GM21825 (cell line): Measurements from ENCODE around the gene MAMDC2.

Experiments used
- ATAC-seq: cut with Tn5 transposase; IDR thresholded peaks from one replicate; pipeline ENCODE4 v1.9.1; 2021; ENCODE audit warnings: mild to moderate bottlenecking, moderate library complexity; ENCODE audit not compliant: unreplicated experiment

MAMDC2 gene

DNA sequence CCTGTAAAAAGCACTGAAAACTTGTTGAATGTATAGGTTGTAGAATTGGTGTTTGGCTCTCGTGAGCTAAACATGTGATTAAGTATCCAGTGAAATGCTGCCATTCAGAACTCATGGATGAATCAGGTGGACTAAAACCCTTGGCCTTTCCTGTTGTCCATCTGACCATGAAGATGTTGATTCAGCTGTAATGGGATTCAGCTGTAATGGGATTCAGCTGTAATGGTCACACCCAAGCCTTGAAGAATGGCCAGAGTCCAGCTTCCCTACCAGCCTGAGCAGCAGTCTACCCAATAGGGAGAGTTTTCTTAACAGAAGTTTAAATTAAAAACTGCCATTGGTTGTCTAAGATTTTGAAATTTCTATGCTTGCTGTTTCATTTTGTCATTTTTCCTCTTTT lies 18.1 kb downstream of the MAMDC2 start:
- ATAC-seq, result no peak

DNA sequence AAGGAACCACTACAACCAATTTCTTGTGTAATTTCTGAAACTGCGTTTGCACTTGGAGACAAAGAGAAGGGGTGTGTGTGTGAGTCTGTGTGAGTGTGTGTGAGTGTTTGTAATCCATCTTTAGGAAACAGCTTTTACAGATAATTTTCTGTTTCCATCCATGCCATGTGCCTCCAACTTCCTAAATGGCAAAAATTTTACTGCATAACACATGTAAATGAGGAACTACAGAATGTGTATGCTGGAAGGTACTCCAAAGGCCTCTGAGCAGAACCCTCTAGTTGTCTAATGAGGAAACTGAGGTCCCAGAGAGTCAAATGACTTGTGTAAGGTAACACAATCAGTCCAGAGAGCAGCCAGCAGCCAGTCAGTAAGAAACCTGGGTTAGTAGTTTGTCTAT lies 20.8 kb downstream of the MAMDC2 start:
- no peak for ATAC-seq

DNA sequence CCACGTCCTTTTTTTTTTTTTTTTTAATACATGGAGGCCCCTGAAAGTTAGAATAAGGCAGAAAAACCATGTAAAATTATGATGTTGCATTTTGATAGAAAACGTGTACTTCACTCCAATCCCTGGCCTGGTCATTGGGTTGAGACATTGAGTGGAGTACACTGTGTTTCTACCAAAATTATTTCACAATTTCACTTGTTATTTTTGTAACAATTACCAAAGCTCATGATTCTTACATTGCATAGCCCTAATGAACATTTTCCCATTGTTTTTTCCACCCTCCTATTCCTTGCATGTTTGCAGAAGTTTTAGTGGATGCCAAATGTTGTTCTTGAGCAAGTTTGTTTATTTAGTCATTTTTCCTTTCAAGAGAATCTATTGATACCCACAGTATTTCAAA lies 21.9 kb downstream of the MAMDC2 start:
- ATAC-seq, result no peak

DNA sequence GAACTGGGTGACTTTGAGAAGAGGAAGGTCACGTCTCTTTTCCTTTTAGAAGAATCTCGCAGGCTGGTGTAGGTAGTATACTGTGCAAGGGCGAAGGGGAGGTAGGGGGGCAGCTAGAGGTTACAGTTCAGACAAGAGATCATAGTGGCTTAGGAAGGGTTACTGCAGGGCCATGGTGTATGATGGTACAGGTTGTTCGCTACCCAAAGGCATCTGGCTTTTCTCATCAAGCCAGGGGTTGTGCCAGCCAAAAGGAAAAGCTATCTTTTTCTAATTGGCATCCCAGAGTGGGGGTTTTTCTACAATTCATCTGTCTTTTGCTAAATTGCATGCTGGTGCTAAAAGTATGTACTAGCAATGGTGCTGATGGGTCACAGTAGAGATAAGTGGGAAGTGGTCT lies 22.8 kb downstream of the MAMDC2 start:
- ATAC-seq, result no peak

DNA sequence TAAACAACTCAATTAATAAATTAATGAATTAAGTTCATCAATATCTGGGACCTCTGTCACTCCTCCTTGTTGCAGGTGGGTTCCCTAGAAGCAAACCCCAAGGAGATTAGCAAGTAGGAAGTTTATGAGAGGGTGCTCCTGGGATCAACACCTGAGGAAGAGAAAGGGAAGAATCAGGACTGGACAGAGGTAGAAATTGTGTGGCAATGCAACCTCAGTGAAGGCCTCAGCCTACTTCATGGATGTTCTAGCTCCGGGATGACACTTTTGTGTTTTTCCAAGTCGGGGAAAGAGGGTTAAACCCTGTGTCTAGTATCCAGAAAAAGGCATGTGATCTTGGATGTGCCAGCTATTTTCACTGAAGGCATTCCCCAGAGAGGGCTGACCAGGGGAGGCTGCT lies 23.2 kb downstream of the MAMDC2 start:
- ATAC-seq, result no peak

DNA sequence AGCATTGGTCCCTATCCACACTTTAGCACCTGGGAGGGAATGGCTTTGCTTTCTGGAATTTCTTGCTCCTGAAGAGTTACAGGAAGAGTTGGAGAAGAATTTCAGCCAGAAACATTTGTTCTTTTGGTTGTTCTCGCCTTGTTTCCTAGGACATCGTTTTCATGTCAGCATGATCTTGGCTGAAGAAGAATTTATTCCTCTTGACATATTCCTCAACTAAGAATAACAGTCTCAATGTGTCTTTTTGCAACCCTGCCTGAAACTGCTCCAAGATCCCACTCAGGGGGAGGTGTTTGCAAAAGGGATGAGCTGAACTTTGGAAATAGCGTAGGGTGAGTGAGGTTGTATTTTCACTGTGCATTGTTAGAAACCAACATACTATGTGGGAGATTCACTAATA lies 26.1 kb downstream of the MAMDC2 start:
- ATAC-seq, result no peak

DNA sequence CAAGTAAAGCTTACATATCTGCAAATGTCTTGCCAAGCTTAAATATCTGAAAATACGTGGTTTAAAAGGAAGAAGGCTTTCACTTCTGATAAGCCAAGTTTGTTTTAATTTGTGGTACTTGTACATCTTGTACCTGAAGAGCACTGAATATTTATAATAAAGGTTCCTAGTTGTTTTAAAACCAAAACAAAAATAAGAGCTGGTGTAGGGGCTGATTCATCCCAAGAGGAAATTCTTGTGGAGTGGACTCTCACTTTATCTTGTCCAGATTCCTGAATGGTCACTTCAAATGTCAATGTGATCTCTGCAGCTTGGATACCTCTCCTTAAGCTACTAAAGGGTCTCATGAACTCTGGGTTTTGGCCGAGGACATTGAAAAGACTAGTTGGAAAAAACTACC lies 29.5 kb downstream of the MAMDC2 start:
- ATAC-seq, result no peak

DNA sequence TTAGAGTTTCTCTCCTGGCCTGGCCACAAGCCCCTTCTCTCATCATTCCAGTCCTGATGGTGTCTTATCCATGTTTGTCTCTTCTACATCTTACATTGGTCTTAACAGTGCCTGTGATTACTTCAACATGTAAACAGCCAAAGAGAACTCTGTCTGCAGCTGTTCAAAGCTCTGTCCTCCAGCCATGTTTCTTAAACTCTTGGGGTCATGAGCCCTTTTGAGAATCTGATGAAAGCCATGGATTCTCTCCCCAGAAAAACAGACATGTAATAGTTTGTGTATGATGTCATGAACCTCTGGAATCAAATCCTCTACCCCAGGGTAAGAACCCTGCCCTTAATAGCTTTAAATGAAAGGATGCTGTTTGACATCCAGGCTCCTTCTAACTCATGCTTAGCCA lies 30.1 kb downstream of the MAMDC2 start:
- no peak for ATAC-seq

DNA sequence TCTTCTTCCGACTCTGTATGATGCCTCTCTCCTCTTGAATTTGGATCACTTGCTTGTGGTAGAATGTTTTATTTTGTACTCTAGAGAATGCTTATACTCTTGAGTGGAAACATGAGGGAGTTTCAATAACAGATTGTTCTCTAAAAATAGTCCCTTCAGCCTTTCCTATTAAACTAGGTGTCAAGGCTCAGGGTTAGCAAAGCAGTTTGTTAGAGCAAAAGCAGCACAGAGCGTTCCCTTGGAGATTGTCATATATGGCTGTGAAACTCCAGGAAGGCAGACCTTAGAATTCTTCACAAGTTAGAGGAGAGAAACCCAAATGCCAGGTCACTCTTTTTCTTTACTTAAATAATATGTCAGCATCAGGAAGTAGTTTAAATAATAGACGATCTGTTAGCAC lies 33.0 kb downstream of the MAMDC2 start:
- no peak for ATAC-seq

DNA sequence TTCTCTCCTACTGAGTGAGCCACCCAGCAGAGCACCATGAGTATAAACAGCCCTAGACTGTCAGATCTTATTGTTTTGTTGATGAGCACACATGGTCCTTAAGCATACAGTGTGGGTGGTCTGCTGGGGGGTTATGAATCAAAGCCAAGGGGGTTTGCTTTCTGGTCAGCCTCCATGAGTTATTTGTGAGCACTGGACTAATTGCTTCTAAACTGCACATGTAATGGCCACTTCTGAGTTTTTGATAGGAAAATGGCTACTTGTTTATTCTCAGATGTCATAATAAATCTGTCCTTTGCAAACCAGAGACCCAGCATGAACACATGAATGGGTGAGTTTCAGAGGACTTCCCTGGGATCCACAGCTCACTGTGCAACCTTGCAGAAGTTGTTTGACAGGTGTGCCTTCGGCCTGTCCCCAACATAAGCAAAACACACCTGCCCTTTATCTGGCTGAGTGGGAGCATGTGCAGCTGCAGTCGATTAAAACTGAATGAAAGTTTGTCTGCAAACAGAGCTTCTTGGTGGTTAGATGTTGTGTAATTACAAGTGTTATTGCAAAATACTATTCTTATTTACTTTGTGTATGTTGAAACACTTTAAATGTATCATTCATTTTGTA lies 35.9 kb downstream of the MAMDC2 start:
- no peak for ATAC-seq

DNA sequence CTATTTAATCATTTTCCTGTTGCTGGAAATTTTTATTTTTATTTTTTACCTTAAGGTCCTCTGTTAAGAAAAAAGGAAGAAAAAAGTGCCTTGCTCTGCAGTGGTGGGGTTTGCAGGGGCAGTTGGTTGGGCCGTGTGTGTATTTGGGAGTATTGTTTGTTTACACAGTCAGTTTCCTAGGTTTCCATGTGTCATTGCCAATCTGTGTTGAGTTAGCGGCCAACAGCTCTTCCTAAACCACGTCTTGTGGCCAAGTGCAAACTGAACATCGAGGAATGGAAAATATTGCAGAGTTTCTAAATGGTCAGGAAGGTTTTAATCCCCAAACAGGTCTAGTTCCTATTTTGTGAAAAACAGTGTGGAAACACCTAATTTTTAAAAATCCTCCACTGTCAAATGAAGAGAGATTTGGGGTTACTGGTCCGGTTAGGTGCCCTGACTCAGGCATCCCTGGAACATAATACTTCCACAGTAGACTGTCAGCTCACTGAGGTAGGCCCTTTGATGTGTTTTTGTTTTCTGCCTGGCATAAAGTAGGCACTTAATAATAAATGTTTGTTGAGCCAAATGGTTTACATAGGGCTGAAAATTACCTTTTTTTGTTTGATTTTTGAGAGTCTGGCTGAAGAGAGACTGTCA lies 37.0 kb downstream of the MAMDC2 start:
- no peak for ATAC-seq

DNA sequence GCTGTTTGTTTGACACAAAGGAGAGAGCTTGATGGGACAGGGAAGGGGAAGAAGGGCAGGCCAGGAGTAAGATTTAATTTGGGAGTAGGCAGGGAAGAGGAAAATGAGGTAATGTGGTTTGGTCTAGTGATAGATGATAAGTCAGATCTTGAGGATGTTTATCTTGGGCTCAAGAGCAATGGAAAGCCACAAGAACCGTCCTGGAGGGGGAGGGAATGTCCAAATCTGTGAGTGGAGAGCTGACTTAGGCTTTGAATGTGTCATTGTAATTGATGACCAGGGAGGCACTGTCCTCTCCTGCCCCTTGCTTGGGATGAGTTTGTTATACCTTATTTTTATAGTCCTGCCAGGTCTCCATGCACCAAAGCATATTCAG lies 37.5 kb downstream of the MAMDC2 start:
- no peak for ATAC-seq

DNA sequence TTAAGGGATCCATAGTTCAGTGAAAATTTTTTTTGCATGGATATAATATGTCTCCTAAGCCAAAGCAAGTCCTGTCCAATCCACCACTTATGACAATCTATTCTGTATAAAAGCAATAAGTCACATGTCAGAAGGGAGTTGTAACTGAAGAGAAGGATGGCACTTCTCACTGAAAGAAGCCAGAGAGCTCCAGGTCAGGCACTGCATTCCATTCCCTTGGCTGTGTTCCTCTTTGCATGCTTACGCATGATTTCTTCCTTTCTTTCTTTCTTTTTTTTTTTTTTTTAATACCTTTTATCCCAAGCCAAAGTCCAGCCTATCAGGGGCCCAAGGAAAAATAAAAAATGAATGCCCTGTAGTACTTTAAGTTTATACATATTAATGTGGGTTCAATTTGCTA lies 39.8 kb downstream of the MAMDC2 start:
- ATAC-seq, result no peak

DNA sequence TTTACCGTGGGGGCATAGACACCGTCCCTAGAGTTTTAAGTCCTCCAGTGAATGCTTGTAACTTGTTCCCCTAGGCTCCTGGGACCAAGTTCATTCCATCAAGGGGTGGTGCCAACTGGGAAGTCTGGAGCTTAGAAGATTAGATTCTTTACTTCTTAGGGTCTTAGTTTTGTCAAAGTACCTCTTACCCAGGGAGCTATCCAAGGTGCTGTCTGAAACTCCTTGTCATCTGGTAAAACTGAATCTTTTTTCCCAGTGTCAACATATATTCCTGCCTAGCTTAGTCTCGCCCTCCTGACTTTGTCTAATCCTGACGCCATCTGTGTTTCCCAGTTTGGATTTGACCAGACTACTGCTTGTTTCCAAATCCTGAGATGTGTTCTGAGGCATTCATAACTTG lies 41.6 kb downstream of the MAMDC2 start:
- ATAC-seq, result no peak

DNA sequence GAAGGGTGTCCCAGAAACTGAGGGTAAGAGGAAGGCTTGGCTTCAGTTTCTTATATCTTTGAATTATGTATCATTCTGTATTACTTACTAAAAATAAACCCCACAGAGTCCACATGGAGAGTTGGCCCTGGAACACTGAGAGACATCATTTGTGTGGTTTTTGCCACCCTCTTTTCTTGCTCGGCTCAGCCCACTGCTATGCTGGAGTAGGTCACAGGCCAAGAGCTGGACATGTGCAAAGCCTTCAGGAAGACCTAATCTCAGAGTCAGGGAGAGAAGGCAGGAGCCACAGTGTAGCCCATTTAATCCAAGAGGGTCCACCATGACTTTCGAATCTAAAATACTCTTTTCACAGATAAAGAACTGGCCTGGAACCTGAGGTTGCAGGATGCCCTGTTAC lies 47.5 kb downstream of the MAMDC2 start:
- no peak for ATAC-seq

DNA sequence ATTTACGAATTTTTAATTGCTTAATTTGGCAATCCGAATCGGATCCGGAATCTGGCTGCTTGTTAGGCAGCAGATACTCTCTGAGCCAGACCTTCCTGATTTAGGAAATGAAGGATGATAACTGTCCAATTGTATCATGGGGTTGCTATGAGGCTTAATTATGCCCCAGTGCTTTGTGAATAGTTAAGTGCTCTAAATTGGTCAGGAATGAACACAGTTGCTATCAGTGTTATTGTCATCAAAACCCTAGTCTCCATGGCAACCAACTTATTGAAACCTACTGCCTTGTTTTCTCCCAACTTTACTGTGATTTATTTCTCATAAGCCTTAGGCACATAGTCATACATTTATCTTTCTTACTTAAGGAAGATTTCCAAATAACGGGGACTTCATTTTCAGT lies 47.9 kb downstream of the MAMDC2 start:
- no peak for ATAC-seq

DNA sequence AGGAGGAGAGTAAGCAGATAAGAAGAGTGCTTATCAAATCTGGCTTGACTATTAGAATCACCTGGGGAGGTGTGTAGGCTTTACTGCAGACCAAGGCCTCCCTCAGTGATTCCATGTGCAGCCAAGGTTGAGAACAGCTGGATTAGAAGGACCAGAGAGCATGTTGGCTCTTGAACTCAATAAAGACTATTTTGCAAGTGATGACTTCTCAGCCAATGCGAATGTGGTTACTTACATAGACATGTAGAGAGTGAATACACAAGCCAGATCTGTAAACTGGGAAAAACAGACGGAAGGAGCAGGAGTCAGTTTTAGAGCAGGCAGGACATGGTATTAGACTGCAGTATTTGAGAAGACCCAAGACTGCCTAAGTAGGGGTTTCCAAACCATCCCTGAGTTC lies 48.5 kb downstream of the MAMDC2 start:
- no peak for ATAC-seq

DNA sequence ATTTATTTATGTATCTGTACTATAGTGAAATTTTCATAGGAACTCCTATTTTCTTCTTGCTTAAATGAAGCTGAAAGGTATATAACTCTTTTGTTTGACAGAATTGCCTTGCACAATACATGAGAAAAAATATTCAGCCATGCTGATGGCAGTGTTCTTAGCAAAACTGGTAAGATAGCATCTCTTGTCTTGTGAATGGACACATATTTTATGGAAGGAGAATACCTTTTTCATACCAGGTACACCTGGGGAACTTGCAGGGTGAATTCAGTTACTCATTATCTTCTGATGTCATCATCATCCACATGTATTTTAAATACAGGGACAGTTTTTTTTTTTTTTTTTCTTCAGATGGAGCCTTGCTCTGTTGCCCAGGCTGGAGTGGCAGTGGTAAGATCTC lies 49.4 kb downstream of the MAMDC2 start:
- ATAC-seq, result no peak

DNA sequence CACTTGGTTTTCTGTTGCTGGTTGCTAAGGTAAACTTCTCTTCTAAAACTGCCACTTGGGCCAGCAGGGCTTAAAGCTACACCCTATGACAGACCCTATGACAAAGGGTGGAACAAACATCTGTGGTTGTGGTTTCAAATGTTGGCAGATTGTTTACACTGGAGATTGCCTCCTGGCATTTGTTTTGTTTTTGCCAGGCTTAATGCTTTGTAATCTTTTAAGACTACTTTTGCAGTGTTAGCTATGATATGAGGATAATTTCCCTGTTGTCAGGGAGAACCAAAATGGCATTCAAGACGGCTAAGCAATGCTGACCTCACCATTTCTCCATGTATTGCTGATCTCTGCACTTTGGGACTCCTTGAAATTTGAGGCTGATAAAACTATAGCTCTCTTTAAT lies 50.3 kb downstream of the MAMDC2 start:
- ATAC-seq, result no peak

DNA sequence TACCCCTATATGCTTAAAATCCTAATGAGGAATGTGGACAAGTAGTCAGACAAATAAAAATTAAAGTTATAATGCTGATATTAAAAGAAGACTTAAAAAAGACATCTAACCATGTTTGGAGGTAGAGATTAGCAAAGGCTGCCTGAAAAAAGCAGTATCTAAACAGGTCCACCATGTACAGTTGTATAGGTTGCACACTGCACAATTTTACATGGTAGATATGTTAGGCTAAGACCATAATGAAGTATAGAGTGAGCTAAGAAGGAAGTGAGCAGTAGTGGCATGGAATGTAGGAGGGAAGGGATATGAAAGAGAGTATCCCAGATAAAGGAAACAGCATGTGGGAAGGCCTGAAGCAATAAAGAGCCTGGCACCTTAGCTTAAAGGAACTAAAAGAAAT lies 51.1 kb downstream of the MAMDC2 start:
- no peak for ATAC-seq

DNA sequence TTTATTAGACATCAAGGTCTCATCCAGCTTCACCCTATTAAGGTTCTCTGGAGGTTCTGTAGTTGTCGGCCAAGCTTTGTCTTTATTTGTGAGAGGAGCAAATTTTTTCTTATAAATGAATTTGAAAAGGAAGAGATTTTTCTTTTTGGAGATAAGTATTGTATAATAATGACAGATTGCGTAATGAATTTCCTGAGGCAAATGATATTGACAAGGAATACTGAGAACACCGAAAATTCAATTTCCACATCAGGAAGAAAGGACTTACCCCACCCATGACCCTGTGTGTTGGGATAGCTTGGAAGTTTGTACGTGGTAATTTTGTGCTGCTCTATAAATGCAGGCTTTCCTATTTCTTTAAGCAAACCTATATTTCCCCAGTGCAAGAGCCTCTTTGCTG lies 53.5 kb downstream of the MAMDC2 start:
- no peak for ATAC-seq

DNA sequence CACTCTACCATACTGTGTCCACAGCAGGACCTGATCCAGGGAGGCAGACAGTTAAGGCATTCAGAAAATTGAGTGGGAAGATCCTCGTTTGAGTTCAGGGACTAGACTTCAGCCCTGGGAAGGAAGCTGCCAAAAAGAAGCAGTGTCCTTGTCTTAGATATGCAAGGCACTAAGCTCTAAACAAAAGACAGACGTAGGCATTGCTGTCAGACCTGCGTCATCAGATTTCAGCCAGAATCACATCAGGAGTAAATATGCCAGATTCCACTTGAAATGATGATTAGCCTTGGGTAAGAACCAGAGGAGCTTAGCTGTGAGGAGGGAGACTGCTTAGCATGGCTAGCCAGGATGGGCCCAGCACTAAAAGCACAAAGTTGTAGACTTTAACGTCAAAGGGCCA lies 56.7 kb downstream of the MAMDC2 start:
- no peak for ATAC-seq

DNA sequence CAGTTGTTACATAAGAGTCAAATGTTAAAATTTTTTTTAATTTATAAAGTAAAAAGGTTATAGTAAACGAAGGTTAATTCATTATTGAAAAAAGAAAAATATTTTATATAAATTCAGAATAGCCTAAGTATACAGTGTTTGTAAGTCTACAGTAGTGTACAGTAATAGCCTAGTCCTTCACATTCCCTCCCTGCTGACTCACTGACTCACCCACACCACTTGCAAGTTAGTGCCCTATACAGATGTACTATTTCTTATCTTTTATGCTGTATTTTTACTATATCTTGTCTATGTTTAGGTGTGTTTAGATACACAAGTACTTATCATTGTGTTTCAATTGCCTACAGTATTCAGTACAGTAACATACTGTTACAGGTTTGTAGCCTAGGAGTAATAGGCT lies 57.6 kb downstream of the MAMDC2 start:
- no peak for ATAC-seq
